Brain pericyte (primary cell): ENCODE results near the gene BACH1.

ENCODE experiments used
- DNase-seq: peaks from one replicate; pipeline ENCODE4 v3.0.0-alpha.2; 2012; ENCODE audit warnings: low read depth, low spot score

The BACH1 gene

GRCh38 chr21:29378832-29379231, 80.1 kb downstream of the BACH1 start:
- no peak for DNase-seq

DNA sequence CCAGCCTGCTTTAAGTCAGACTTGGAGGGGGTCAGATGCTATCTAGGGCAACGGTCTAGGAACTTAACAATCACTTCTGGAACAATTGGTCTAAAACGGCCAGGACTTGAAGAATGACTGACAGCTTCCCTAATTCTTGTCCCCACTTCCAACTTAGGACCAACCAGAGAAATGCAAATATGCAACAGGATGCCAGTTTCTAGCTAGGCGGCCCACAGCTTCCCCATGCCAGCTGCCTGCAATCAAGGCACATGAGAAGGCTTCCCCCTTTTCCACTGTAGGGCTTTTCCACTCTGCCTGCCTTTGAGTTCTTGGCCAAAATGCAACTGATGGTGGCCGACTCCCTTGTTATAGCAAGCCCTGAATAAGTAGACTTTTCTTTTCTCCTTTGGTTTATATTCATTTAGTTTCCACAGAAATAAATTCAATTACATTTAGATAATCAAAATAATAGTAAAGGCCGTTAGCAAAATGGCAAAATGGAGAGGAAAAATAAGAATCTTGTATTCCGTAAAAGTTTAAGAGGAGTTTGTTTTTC, 80.9 kb downstream of the BACH1 start:
- DNase-seq = no peak

- DNase-seq = no peak
These were observed 83.4 kb downstream of the BACH1 start for GRCh38 chr21:29382030-29382654.

DNA sequence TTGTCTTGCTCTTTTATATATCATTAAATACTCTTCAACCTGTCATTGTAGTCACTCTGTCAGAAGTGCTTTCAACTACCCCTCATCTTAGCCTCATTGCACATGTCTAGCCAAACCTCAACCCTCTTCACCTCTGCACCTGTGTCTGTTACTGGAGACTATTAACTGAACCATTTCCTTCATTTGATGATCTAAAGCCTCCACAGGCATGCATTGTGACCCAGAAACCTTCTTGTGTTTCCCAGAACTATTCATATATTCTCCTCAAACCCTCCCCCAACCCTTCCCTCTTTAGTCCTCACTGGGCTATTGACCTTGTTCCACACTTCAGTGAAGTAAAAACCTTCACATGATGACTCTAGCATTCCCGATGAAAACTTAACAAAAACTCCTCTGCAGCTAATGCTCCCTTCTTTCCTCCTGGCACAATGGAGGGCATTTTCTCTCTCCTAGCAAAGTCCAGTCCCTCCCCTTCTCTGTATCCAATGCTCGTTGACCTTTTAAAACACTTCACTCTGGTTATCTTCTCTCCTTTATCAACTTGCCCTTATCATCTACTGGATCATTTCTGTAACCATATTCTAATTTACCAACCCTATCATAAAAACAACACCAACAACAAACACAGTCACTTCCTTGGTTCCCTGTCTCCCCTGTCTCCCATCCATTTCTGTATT, 86.1 kb downstream of the BACH1 start:
- no peak for DNase-seq

GRCh38 chr21:29385934-29386520, 87.3 kb downstream of the BACH1 start:
- DNase-seq = no peak

GRCh38 chr21:29386803-29387202, 88.1 kb downstream of the BACH1 start:
- DNase-seq = no peak

DNA sequence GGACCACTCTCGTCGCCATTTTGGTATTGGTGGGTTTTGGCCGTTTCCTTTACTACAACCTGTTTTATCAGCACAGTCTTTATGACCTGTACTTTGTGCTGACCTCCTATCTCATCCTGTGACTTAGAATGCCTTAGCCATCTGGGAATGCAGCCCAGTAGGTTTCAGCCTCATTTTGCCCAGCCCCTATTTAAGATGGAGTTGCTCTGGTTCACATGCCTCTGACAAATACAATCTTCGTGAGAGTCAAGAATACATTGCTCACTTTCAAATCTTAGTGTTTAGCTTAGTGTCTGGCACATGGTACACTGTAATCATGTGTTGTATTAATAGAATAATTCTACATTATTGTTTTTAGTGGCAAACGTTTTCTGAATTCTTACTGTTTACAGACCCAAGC, 88.9 kb downstream of the BACH1 start:
- DNase-seq = no peak

DNA sequence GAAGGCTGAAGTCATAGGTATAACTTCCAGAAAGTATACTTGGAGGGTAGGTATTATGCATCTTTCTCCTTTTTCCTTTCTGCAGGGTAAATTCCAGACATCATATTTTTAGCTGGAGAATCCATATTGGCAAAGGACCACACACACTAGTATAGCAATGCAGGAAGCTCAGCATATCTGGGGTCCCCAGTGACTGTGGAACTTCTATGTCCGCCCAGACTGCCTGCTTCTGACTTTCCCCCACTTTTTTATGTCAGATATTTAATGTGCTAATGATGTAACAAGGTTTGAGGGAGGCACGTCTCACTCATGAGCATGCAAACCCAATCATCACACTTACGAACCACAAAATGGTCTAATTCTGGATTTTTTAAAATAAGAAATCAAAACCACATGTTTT, 90.4 kb downstream of the BACH1 start:
- no peak for DNase-seq

- DNase-seq = no peak
These were observed 92.1 kb downstream of the BACH1 start for GRCh38 chr21:29390778-29391177.

GRCh38 chr21:29394051-29394450, 95.3 kb downstream of the BACH1 start:
- no peak for DNase-seq
